GM23338 (cell line): ENCODE results near the gene MAP4K3. TPM values are rescaled to one million over a fixed set of nuclear protein-coding genes. Genes with fewer than 3 reads are reported as not detected.

Experiments
- ATAC-seq: fragments of 200-7000 bp; cut with Tn5 transposase; 3 replicates; pipeline ENCODE4 v1.9.1; 2020
- DNase-seq: peaks from one replicate; pipeline ENCODE4 v3.0.0-alpha.2; 2015; ENCODE audit warnings: low spot score
- H2AFZ ChIP-seq: fragments of 200-600 bp; sonication (generic); 2 replicates; pipeline ENCODE4 v1.8.0; 2016; ENCODE audit warnings: antibody characterized with exemption, mild to moderate bottlenecking, moderate library complexity
- H3F3A ChIP-seq: fragments of 200-600 bp; sonication (generic); replicated peaks from 2 replicates; pipeline ENCODE4 v1.8.0; 2017; ENCODE audit warnings: antibody characterized with exemption, mixed run types, low read depth
- H3K27ac ChIP-seq: fragments of 200-600 bp; sonication (generic); 2 replicates; pipeline ENCODE4 v1.6.1; 2016; ENCODE audit warnings: low read depth
- H3K27me3 ChIP-seq: fragments of 200-600 bp; sonication (generic); 2 replicates; pipeline ENCODE4 v1.8.0; 2016; ENCODE audit warnings: mild to moderate bottlenecking, mixed run types, moderate library complexity; ENCODE audit not compliant: insufficient read depth
- H3K36me3 ChIP-seq: fragments of 200-600 bp; sonication (generic); 2 replicates; pipeline ENCODE4 v1.8.0; 2016; ENCODE audit warnings: mild to moderate bottlenecking; ENCODE audit not compliant: insufficient read depth
- H3K4me1 ChIP-seq: fragments of 200-600 bp; sonication (generic); 2 replicates; pipeline ENCODE4 v1.8.0; 2016; ENCODE audit warnings: mild to moderate bottlenecking, moderate library complexity; ENCODE audit not compliant: insufficient read depth
- H3K4me2 ChIP-seq: fragments of 200-600 bp; sonication (generic); 2 replicates; pipeline ENCODE4 v1.7.1; 2017; ENCODE audit warnings: mixed run types
- H3K4me3 ChIP-seq: fragments of 200-600 bp; sonication (generic); 2 replicates; pipeline ENCODE4 v1.6.1; 2016; ENCODE audit warnings: mixed run types
- H3K79me2 ChIP-seq: fragments of 200-600 bp; sonication (generic); replicated peaks from 2 replicates; pipeline ENCODE4 v1.8.0; 2017; ENCODE audit warnings: mild to moderate bottlenecking; ENCODE audit not compliant: insufficient read depth
- H3K9me2 ChIP-seq: fragments of 200-600 bp; sonication (generic); 2 replicates; pipeline ENCODE4 v1.8.0; 2017; ENCODE audit not compliant: insufficient read depth
- H4K20me1 ChIP-seq: fragments of 200-600 bp; sonication (generic); replicated peaks from 2 replicates; pipeline ENCODE4 v1.8.0; 2017; ENCODE audit warnings: mild to moderate bottlenecking; ENCODE audit not compliant: insufficient read depth
- H3K27ac Mint-ChIP-seq: 2 replicates; pipeline ENCODE4 v1.8.0; 2020; ENCODE audit warnings: inconsistent platforms, mild to moderate bottlenecking, moderate library complexity, mixed read lengths
- H3K27me3 Mint-ChIP-seq: 3 replicates; pipeline ENCODE4 v1.8.0; 2022; ENCODE audit warnings: low read depth, mild to moderate bottlenecking, moderate library complexity, mixed read lengths, inconsistent platforms; ENCODE audit not compliant: insufficient read depth, poor library complexity
- H3K36me3 Mint-ChIP-seq: 3 replicates; pipeline ENCODE4 v1.8.0; 2021; ENCODE audit warnings: low read depth, mild to moderate bottlenecking, inconsistent platforms, moderate library complexity, mixed read lengths
- H3K4me1 Mint-ChIP-seq: 3 replicates; pipeline ENCODE4 v1.8.0; 2020; ENCODE audit warnings: mild to moderate bottlenecking, inconsistent platforms, mixed read lengths
- H3K4me3 Mint-ChIP-seq: 3 replicates; pipeline ENCODE4 v1.8.0; 2021; ENCODE audit warnings: moderate library complexity, mild to moderate bottlenecking, inconsistent platforms, mixed read lengths
- H3K9me3 Mint-ChIP-seq: 3 replicates; pipeline ENCODE4 v1.8.0; 2020; ENCODE audit warnings: moderate library complexity, mild to moderate bottlenecking, inconsistent platforms, mixed read lengths
- CREB1 ChIP-seq: fragments of 250-450 bp; sonication (Bioruptor Pico); IDR thresholded peaks from 2 replicates; pipeline ENCODE4 v1.5.0; 2020; ENCODE audit warnings: low read depth, mild to moderate bottlenecking, moderate library complexity
- EZH2 ChIP-seq: fragments of 200-600 bp; sonication (generic); IDR thresholded peaks from one replicate; pipeline ENCODE4 v1.8.0; 2017; ENCODE audit warnings: antibody characterized with exemption, mild to moderate bottlenecking, low read depth; ENCODE audit not compliant: unreplicated experiment
- EZH2phosphoT487 ChIP-seq: fragments of 200-600 bp; sonication (generic); IDR thresholded peaks from one replicate; pipeline ENCODE4 v1.8.1; 2018; ENCODE audit warnings: antibody characterized with exemption; ENCODE audit not compliant: unreplicated experiment
- JUNB ChIP-seq: IDR thresholded peaks from one replicate; pipeline ENCODE4 v1.6.1; 2016; ENCODE audit warnings: antibody characterized with exemption; ENCODE audit not compliant: unreplicated experiment
- NANOG ChIP-seq: IDR thresholded peaks from 2 replicates; pipeline ENCODE4 v1.6.1; 2016; ENCODE audit warnings: antibody characterized with exemption, borderline replicate concordance
- POLR2AphosphoS5 ChIP-seq: IDR thresholded peaks from 2 replicates; pipeline ENCODE4 v1.6.1; 2016; ENCODE audit warnings: antibody characterized with exemption, low read depth
- STAT1 ChIP-seq: IDR thresholded peaks from one replicate; pipeline ENCODE4 v1.6.1; 2016; ENCODE audit warnings: antibody characterized with exemption; ENCODE audit not compliant: unreplicated experiment
- ZNF331 ChIP-seq: fragments of 250-450 bp; sonication (Bioruptor Pico); IDR thresholded peaks from 2 replicates; pipeline ENCODE4 v1.5.0; 2020; ENCODE audit warnings: low read depth, mild to moderate bottlenecking, moderate library complexity
- polyA plus RNA-seq: library from polyadenylated mRNA; unstranded; fragments of >200 nt; fragmentation: Nextera tagmentation; extraction: Ambion mirVana; gene quantifications from 2 replicates; pipeline ENCODE4 v1.2.1, GENCODE V29; 2016
- total RNA-seq: library from RNA; depleted of rRNA; stranded (reverse); fragments of >200 nt; shearing (Covaris generic); gene quantifications from 2 replicates; pipeline ENCODE4 v1.2.3, GENCODE V29; 2014
- TF ChIP-seq, protein P1 (sequence below): IDR thresholded peaks from 2 replicates; pipeline ENCODE4 v1.6.1; 2016; ENCODE audit warnings: antibody characterized with exemption
- TF ChIP-seq, protein P2 (sequence below), 2 experiments: fragments of 200-600 bp in 1 of 2; sonication (generic) in 1 of 2; conservative IDR thresholded peaks; 2 replicates each; pipeline versions ENCODE4 v1.5.1 to v1.6.1; 2016 to 2017; ENCODE audit warnings: antibody characterized with exemption in 2 of 2, low read depth in 2 of 2, mild to moderate bottlenecking in 2 of 2, moderate library complexity in 1 of 2
- TF ChIP-seq, protein P3 (sequence below): IDR thresholded peaks from one replicate; pipeline ENCODE4 v1.6.1; 2018; ENCODE audit warnings: antibody characterized with exemption; ENCODE audit not compliant: unreplicated experiment

The MAP4K3 gene
- total and polyA plus RNA-seq, 2 experiments from 2014 or later, result 33.0 to 90.7 TPM

DNA sequence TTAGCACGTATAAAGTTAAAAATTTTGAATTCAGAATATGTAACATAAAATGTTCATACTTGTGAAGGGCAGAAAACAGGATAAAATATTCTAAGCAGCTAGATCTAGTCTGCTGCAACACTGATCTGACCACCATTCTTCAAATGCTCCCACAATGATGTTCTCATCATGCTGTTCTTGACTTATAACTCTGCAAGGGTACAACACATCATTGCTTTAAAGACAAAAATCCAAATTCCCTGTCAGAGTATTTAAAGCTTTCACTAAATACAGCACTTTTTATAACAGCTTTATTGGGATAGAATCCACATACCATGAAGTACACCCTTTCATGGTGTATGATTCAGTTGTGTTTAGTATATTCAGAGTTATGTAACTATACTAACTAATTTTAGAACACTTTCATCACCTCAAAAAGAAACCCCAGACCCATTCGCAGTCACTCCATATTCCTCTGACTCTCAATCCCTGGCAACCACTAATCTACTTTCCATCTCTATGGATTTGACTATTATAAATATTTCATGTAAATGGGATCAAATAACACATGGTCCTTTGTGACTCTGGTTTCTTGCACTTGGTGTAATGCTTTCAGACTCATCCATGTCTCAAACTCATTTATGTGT is 56.4 kb downstream of the MAP4K3 start:
- Mint-ChIP-seq H3K4me3 (no peak overlapping the region), H3K36me3 (peaks cover 21% of the 10 kb centered on the region), H3K9me3 (peaks cover 6% of the 10 kb centered on the region; the same call in 2 of the 3 replicates), H3K4me1 (peaks cover 49% of the 10 kb centered on the region), H3K27me3 (peaks cover 2% of the 10 kb centered on the region), H3K27ac (no peak overlapping the region)
- TF ChIP-seq, protein P1, sequence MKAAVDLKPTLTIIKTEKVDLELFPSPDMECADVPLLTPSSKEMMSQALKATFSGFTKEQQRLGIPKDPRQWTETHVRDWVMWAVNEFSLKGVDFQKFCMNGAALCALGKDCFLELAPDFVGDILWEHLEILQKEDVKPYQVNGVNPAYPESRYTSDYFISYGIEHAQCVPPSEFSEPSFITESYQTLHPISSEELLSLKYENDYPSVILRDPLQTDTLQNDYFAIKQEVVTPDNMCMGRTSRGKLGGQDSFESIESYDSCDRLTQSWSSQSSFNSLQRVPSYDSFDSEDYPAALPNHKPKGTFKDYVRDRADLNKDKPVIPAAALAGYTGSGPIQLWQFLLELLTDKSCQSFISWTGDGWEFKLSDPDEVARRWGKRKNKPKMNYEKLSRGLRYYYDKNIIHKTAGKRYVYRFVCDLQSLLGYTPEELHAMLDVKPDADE, result no peak
- no peak for TF ChIP-seq EZH2
- Histone ChIP-seq H3K79me2 (peaks cover 96% of the 10 kb centered on the region), H2AFZ (no peak overlapping the region), H4K20me1 (no peaks in the 10 kb centered on the region), H3K27me3 (no peaks in the 10 kb centered on the region), H3K9me2 (no peaks in the 10 kb centered on the region), H3K4me2 (no peak overlapping the region), H3F3A (no peaks in the 10 kb centered on the region), H3K4me3 (no peak overlapping the region), H3K27ac (no peak overlapping the region), H3K36me3 (no peaks in the 10 kb centered on the region), H3K4me1 (peaks cover 55% of the 10 kb centered on the region)
- no peak for DNase-seq
- ATAC-seq, result no peak

DNA sequence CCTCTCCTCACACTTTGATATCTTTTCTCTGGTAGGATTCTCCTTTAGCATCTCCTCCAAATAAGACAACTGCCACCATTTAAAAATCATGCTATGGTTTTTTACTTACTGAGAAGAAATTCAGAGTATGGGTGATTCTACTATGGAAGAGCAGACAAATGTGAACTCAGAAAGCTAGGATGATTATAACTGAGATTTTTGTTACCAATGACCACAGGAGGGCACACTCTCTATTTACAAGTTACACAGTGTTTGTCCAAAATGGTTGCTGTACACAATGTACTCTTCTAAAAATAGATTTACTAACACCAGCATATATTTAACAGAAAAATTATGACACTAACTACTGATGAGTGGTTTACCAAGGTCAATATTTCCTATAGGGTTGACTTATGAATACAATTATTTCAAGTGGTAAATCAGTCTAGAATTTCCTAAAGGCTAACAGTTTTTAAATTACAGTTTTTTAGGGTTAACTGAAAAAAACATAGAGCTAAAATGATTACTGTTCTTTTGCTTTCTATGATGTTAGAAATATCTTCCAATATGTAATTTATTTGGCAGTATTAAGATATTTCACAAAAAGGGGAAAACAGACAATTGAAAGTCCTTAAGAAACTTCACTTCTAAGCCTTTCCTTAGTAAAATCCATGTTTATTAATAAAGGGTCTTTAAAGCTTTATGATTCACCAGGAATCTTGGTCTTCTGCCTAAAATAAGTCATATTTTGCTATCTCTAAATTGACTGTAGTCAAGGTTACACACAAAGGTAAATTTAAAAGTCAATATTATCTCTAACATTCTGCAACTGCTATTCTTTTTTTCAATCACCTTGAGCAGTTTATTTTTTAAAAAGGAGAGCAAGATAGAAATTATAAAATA is 57.2 kb downstream of the MAP4K3 start:
- peaks cover 55% of the 10 kb centered on the region for H3K4me1 ChIP-seq
- TF ChIP-seq NANOG, result no peak
- TF ChIP-seq, protein P2, sequence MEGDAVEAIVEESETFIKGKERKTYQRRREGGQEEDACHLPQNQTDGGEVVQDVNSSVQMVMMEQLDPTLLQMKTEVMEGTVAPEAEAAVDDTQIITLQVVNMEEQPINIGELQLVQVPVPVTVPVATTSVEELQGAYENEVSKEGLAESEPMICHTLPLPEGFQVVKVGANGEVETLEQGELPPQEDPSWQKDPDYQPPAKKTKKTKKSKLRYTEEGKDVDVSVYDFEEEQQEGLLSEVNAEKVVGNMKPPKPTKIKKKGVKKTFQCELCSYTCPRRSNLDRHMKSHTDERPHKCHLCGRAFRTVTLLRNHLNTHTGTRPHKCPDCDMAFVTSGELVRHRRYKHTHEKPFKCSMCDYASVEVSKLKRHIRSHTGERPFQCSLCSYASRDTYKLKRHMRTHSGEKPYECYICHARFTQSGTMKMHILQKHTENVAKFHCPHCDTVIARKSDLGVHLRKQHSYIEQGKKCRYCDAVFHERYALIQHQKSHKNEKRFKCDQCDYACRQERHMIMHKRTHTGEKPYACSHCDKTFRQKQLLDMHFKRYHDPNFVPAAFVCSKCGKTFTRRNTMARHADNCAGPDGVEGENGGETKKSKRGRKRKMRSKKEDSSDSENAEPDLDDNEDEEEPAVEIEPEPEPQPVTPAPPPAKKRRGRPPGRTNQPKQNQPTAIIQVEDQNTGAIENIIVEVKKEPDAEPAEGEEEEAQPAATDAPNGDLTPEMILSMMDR (conservative IDR thresholded peaks at IDR 0.05; ENCODE audit: low read depth in 2 of 2), result peak; percentile 63
- Mint-ChIP-seq H3K27me3 (peaks cover 2% of the 10 kb centered on the region), H3K4me1 (peaks cover 49% of the 10 kb centered on the region), H3K4me3 (no peak overlapping the region), H3K36me3 (peaks cover 21% of the 10 kb centered on the region), H3K27ac (no peak overlapping the region), H3K9me3 (peaks cover 8% of the 10 kb centered on the region; the same call in 2 of the 3 replicates)
- H4K20me1 ChIP-seq, result no peaks in the 10 kb centered on the region
- H3K4me2 ChIP-seq, result no peak overlapping the region
- H3K27me3 ChIP-seq, result no peaks in the 10 kb centered on the region
- H3K36me3 ChIP-seq, result no peaks in the 10 kb centered on the region
- H3K79me2 ChIP-seq, result peaks cover 98% of the 10 kb centered on the region
- no peaks in the 10 kb centered on the region for H3K9me2 ChIP-seq
- no peaks in the 10 kb centered on the region for H3F3A ChIP-seq
- no peak overlapping the region for H2AFZ ChIP-seq
- ATAC-seq (no peak), DNase-seq (peak; percentile 52)
- no peak overlapping the region for H3K27ac ChIP-seq
- no peak overlapping the region for H3K4me3 ChIP-seq

DNA sequence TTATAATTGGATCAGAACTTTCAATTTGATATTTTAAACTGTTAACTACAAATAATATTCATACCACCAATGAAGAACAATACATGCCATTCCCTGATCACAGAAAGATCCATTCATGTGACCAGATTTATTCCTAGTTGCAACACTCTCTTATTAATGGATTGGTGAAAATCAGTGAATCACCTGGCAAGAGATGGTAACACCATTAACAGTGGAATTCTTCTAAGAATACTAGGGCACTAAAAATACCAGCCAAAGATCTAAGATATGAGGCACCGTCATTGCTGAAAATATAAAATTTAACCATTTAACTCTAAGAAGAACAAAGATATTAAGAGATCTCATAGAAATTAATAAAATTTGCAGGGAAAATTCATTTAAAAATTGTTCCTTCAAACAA is 58.1 kb downstream of the MAP4K3 start:
- Histone ChIP-seq H3K27me3 (no peaks in the 10 kb centered on the region), H4K20me1 (no peaks in the 10 kb centered on the region), H3K36me3 (no peaks in the 10 kb centered on the region), H3K27ac (no peak overlapping the region), H3K9me2 (no peaks in the 10 kb centered on the region), H3K4me3 (no peak overlapping the region), H3K79me2 (peaks cover 97% of the 10 kb centered on the region), H3F3A (no peaks in the 10 kb centered on the region), H3K4me1 (peaks cover 55% of the 10 kb centered on the region), H2AFZ (no peak overlapping the region), H3K4me2 (no peak overlapping the region)
- peaks cover 49% of the 10 kb centered on the region for H3K4me1 Mint-ChIP-seq
- H3K36me3 Mint-ChIP-seq, result peaks cover 23% of the 10 kb centered on the region
- no peak for DNase-seq
- no peak overlapping the region for H3K4me3 Mint-ChIP-seq
- no peak overlapping the region for H3K27ac Mint-ChIP-seq
- ATAC-seq, result no peak
- peaks cover 2% of the 10 kb centered on the region for H3K27me3 Mint-ChIP-seq
- H3K9me3 Mint-ChIP-seq, result peaks cover 8% of the 10 kb centered on the region; the same call in 2 of the 3 replicates
- TF ChIP-seq EZH2 (no peak), EZH2phosphoT487 (no peak), NANOG (no peak), POLR2AphosphoS5 (no peak), STAT1 (no peak), JUNB (no peak), ZNF331 (CRISPR knock-in tag) (no peak), CREB1 (CRISPR knock-in tag) (no peak)
- TF ChIP-seq, protein P3, sequence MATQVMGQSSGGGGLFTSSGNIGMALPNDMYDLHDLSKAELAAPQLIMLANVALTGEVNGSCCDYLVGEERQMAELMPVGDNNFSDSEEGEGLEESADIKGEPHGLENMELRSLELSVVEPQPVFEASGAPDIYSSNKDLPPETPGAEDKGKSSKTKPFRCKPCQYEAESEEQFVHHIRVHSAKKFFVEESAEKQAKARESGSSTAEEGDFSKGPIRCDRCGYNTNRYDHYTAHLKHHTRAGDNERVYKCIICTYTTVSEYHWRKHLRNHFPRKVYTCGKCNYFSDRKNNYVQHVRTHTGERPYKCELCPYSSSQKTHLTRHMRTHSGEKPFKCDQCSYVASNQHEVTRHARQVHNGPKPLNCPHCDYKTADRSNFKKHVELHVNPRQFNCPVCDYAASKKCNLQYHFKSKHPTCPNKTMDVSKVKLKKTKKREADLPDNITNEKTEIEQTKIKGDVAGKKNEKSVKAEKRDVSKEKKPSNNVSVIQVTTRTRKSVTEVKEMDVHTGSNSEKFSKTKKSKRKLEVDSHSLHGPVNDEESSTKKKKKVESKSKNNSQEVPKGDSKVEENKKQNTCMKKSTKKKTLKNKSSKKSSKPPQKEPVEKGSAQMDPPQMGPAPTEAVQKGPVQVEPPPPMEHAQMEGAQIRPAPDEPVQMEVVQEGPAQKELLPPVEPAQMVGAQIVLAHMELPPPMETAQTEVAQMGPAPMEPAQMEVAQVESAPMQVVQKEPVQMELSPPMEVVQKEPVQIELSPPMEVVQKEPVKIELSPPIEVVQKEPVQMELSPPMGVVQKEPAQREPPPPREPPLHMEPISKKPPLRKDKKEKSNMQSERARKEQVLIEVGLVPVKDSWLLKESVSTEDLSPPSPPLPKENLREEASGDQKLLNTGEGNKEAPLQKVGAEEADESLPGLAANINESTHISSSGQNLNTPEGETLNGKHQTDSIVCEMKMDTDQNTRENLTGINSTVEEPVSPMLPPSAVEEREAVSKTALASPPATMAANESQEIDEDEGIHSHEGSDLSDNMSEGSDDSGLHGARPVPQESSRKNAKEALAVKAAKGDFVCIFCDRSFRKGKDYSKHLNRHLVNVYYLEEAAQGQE, result no peak
